Calu3 (cell line): ENCODE data around the gene FGF14. TPM values are rescaled to one million over a fixed set of nuclear protein-coding genes. Genes with fewer than 3 reads are reported as not detected.

Experiments
- BruUV-seq: library from RNA; stranded (reverse); fragments of 400-500 nt; replicated peaks from 2 replicates; lab custom pipeline; 2021; lab: Mats Ljungman, UMichigan
- CTCF ChIA-PET: fragments of 300-600 bp; sonication (Branson Sonifier 250); formaldehyde crosslinking; loops from one replicate; lab custom pipeline; 2022; ENCODE audit warnings: antibody characterized with exemption; lab: Charles Lee
- DNase-seq: peaks from one replicate; pipeline ENCODE4 v3.0.0; 2022
- H3K27ac Mint-ChIP-seq: one replicate; pipeline ENCODE4 v1.8.0; 2022; ENCODE audit warnings: mixed read lengths; ENCODE audit not compliant: unreplicated experiment
- H3K27me3 Mint-ChIP-seq: one replicate; pipeline ENCODE4 v1.8.0; 2022; ENCODE audit warnings: mixed read lengths; ENCODE audit not compliant: unreplicated experiment
- H3K36me3 Mint-ChIP-seq: one replicate; pipeline ENCODE4 v1.8.0; 2022; ENCODE audit warnings: mild to moderate bottlenecking, moderate library complexity, mixed read lengths; ENCODE audit not compliant: insufficient read depth, unreplicated experiment
- H3K4me1 Mint-ChIP-seq: one replicate; pipeline ENCODE4 v1.8.0; 2022; ENCODE audit warnings: mild to moderate bottlenecking, low read depth, mixed read lengths; ENCODE audit not compliant: unreplicated experiment
- H3K4me3 Mint-ChIP-seq: one replicate; pipeline ENCODE4 v1.8.0; 2022; ENCODE audit warnings: mild to moderate bottlenecking, low read depth, moderate library complexity, mixed read lengths; ENCODE audit not compliant: unreplicated experiment
- H3K9me3 Mint-ChIP-seq: one replicate; pipeline ENCODE4 v1.8.0; 2022; ENCODE audit warnings: low read depth, mixed read lengths; ENCODE audit not compliant: unreplicated experiment
- CTCF ChIP-seq: fragments of 200-600 bp; IDR thresholded peaks from one replicate; pipeline ENCODE4 v1.8.0; 2022; ENCODE audit warnings: antibody characterized with exemption; ENCODE audit not compliant: unreplicated experiment
- intact Hi-C: fragments of 100-400 bp; cut with micrococcal nuclease; formaldehyde crosslinking; loops from one replicate; pipeline ENCODE4 v1.10.0; 2022; ENCODE audit not compliant: unreplicated experiment
- total RNA-seq: library from RNA; stranded (reverse); gene quantifications from 2 replicates; pipeline ENCODE4 v1.2.3, GENCODE V29; 2022

Gene FGF14
- total RNA-seq, 1 experiment from 2014 or later = 0.21 TPM

GRCh38 chr13:101767131-101767530 lies 634.7 kb downstream of the FGF14 start:
- peaks cover 5% of the 10 kb centered on the region for H3K9me3 Mint-ChIP-seq
- no peaks in the 10 kb centered on the region for H3K36me3 Mint-ChIP-seq
- intact Hi-C loops = no loop called here
- H3K27ac Mint-ChIP-seq = no peak overlapping the region
- TF ChIP-seq CTCF = no peak
- no peak overlapping the region for H3K4me3 Mint-ChIP-seq
- no peak for DNase-seq
- no TSS peak for BruUV-seq
- H3K4me1 Mint-ChIP-seq = no peaks in the 10 kb centered on the region
- H3K27me3 Mint-ChIP-seq = no peaks in the 10 kb centered on the region
- CTCF ChIA-PET = no interaction called here

- H3K4me1 Mint-ChIP-seq = no peaks in the 10 kb centered on the region
- DNase-seq = no peak
- H3K4me3 Mint-ChIP-seq = no peak overlapping the region
- no peak overlapping the region for H3K27ac Mint-ChIP-seq
- no TSS peak for BruUV-seq
- no peak for TF ChIP-seq CTCF
- intact Hi-C loops = no loop called here
- H3K27me3 Mint-ChIP-seq = no peaks in the 10 kb centered on the region
- CTCF ChIA-PET = no interaction called here
- peaks cover 3% of the 10 kb centered on the region for H3K9me3 Mint-ChIP-seq
- H3K36me3 Mint-ChIP-seq = no peaks in the 10 kb centered on the region
These were observed 638.7 kb downstream of the FGF14 start for GRCh38 chr13:101763191-101763590.

GRCh38 chr13:101757446-101758039 lies 644.3 kb downstream of the FGF14 start:
- no peak overlapping the region for H3K4me3 Mint-ChIP-seq
- H3K9me3 Mint-ChIP-seq = no peaks in the 10 kb centered on the region
- H3K27me3 Mint-ChIP-seq = no peaks in the 10 kb centered on the region
- no peak for DNase-seq
- no peaks in the 10 kb centered on the region for H3K36me3 Mint-ChIP-seq
- H3K27ac Mint-ChIP-seq = no peak overlapping the region
- CTCF ChIA-PET = no interaction called here
- no peaks in the 10 kb centered on the region for H3K4me1 Mint-ChIP-seq
- intact Hi-C loops = loop anchor here (1.0 to 2.0 kb wide), 2 partner anchors 243 to 611 kb away; no protein-coding TSS in a partner anchor
- TF ChIP-seq CTCF = no peak
- no TSS peak for BruUV-seq

- no TSS peak for BruUV-seq
- CTCF ChIA-PET = no interaction called here
- H3K27ac Mint-ChIP-seq = no peak overlapping the region
These were observed 646.5 kb downstream of the FGF14 start for GRCh38 chr13:101755228-101755887.

More at GRCh38 chr13:101755228-101755887, 646.5 kb downstream of the FGF14 start:
- no peaks in the 10 kb centered on the region for H3K9me3 Mint-ChIP-seq
- no peak for DNase-seq
- intact Hi-C loops = no loop called here
- no peaks in the 10 kb centered on the region for H3K27me3 Mint-ChIP-seq
- TF ChIP-seq CTCF = no peak
- no peaks in the 10 kb centered on the region for H3K4me1 Mint-ChIP-seq
- H3K36me3 Mint-ChIP-seq = no peaks in the 10 kb centered on the region
- H3K4me3 Mint-ChIP-seq = no peak overlapping the region
